ENCODE measurements around the gene PPP6R3.

GRCh38 chr11:68495872-68496271 lies 35.3 kb downstream of the PPP6R3 start:
- TF ChIP-seq CTCF (conservative IDR thresholded peaks at IDR 0.05 in 1 of 2, IDR thresholded peaks at IDR 0.05 in 1 of 2; ENCODE audit: extremely low read depth in 1 of 2, insufficient read depth in 1 of 2, low read depth in 1 of 2, low read length in 2 of 2) (no peak), EZH2 (IDR thresholded peaks at IDR 0.05; ENCODE audit: borderline replicate concordance, low read length) (no peak)
